ENCODE measurements around the gene CCDC185.
A peak's percentile ranks its signal among the peaks of the same experiment; 100 is the strongest.
"Not testable (repeated sequence)": the region's sequence is repeated elsewhere in the genome, so short reads cannot be mapped to it uniquely, and the experiment has no call there.

CCDC185 gene

DNA sequence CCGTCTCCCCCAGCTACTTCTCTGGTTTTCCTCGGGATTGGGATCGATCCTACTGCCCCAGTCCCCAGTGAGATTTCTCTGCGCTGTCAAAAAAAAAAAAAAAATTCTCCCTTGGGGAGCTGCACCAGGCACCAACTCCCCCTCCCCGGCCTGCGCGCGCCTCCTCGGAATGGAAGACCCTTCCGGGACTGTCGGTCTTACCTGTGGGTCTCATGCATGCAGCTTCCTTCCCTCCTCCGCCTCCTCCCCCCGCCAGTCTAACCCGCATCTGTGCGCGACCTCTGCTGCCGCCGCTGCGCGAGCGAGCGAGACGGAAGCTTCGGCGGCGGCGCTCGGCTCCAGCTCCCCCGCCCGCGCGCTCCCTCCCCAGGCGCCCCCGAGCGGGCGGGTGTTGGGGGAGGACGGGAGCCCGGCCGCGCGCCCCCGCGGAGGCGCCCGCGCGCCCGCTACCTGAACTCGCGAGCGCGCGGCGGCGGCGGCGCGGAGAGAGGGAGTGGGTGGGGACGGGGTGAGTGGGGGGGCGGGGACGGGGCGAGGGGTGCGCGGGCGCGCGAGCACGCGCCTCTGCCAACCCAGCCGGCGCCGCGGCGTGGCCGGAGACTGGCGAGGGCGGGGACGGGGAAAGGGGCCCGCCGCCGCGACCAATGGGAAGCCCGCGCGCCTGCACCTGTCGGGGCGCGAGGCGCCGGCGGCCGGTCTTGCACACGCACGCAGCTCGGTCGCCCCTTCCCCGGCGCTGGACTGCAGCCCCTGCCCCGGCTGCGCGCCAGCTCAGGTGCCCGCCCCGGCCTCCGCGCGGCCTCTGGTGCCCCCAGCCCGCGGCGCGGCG is 29.1 kb upstream of the CCDC185 start, which contains the start of gene SUSD4:
SUSD4 (minus strand) TSS at position 321 of the 829 bp plus-strand sequence. CDS start 751 bp downstream, outside the sequence.
- Mint-ChIP-seq H3K9me3 (no peaks in the 10 kb centered on the region), H3K36me3 (no peaks in the 10 kb centered on the region), H3K4me3 (peak within 1 kb of the TSS; percentile 80), H3K27ac (no peak within 1 kb of the TSS), H3K27me3 (peaks cover 43% of the 10 kb centered on the region), H3K4me1 (peaks cover 20% of the 10 kb centered on the region)
- peak; percentile 77 for ATAC-seq

DNA sequence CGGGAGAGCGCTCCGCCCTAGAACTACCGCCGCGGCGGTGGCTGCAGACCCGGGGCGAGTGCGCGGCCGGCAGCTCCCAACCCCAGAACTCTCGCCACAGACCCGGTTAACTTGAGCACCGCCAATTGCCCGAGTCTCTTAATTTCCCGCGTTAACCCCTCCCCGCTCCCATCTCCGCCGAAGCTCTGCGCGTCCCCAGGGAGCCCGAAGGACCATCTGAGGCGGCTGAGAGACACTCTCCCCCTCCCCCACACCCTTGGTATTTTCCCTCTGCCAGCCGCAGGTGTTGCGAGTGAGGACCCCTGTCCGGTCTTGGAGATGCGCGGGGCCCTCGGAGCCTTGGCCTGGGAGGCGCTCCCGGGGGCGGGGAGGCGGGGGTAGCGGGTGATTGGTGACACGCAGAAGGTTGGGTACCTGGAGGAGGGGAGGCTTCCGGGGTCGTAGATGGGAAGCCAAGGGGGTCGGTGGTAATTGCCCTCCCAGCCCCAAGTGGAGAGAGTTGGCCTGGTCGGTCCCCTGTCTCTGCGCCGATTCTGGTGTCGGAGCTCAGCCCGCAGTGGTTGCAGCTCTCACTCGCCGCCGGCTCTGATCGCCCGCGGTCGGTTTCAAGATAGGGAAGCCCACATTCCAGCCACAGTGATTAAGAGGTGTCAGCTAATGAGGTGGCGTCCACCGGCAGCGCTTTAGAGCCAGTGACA is 28.4 kb upstream of the CCDC185 start:
- Mint-ChIP-seq H3K9me3 (no peaks in the 10 kb centered on the region), H3K36me3 (no peaks in the 10 kb centered on the region), H3K4me3 (peak overlapping the region; percentile 67), H3K27ac (no peak overlapping the region), H3K4me1 (peaks cover 20% of the 10 kb centered on the region), H3K27me3 (peaks cover 43% of the 10 kb centered on the region)
- peak; percentile 7 for ATAC-seq

DNA sequence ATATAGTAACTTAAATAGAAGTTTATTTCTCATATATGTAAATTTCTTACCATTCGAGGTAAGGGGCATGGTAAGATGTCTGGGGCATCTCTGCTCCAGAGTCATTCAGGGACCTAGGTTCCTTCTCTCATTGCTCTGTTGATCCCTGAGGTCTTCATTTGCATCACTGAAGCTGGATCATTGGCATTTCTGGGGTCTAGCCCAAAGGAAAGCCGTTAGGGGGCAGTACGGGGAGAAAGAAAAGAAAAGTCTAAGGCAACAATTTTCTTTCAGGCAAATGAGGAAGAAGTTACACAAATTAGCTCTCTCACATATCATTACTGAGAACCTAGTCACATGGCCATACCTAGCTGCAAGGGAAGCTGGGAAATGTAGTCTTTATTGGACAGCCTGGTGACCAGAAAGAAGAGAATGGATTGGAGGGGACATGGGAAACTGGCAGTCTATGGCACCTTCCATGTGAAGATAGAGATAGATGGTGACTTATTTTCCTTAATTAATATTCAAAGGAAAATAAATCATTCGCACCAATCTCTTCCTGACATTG is 19.1 kb upstream of the CCDC185 start:
- no peaks in the 10 kb centered on the region for H3K4me1 Mint-ChIP-seq
- no peak overlapping the region for H3K4me3 Mint-ChIP-seq
- no peak for ATAC-seq
- no peaks in the 10 kb centered on the region for H3K36me3 Mint-ChIP-seq
- H3K27me3 Mint-ChIP-seq = peaks cover 67% of the 10 kb centered on the region
- peaks cover 16% of the 10 kb centered on the region for H3K9me3 Mint-ChIP-seq
- no peak overlapping the region for H3K27ac Mint-ChIP-seq

DNA sequence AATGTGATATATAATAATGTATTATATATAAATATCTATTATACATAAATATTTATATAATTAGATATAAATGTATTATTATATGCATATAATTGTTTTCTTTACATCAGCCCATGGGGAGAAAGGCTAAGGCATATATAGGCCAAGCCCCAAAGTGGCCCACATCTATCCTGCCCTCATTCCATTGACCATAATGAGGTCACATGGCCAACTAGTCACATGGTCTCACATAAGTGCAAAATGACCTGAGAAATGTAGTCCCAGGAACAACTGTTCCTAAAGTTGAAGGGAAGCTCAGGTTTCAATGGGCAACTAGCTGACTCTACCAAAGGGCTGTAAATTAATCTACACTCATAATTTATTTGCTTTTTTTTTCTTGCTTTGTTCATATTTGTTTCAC is 14.5 kb upstream of the CCDC185 start:
- no peak for ATAC-seq
- H3K9me3 Mint-ChIP-seq = peaks cover 12% of the 10 kb centered on the region
- no peaks in the 10 kb centered on the region for H3K36me3 Mint-ChIP-seq
- no peak overlapping the region for H3K27ac Mint-ChIP-seq
- no peak overlapping the region for H3K4me3 Mint-ChIP-seq
- no peaks in the 10 kb centered on the region for H3K4me1 Mint-ChIP-seq
- peaks cover 47% of the 10 kb centered on the region for H3K27me3 Mint-ChIP-seq

DNA sequence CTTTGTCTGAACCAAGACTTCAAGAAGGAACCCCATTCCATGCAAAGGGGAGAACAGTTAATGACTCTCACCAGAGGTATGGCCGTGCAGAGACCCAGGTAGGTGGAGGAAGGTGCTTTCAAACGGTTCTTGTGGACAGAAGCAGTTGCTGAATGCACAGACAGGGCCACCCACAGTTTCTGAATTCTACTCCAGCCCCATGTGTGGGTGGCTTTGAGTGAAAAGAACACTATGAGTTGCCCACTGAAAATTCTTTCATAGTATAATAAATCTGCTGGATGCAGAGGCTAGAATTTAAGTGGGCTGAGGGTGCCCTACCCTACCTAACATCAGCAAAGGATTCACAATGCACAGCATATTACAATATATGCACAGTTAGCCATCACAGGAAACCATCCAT is 7.2 kb upstream of the CCDC185 start:
- no peaks in the 10 kb centered on the region for H3K9me3 Mint-ChIP-seq
- ATAC-seq = no peak
- peaks cover 45% of the 10 kb centered on the region for H3K27me3 Mint-ChIP-seq
- no peak overlapping the region for H3K4me3 Mint-ChIP-seq
- H3K36me3 Mint-ChIP-seq = no peaks in the 10 kb centered on the region
- H3K27ac Mint-ChIP-seq = no peak overlapping the region
- no peaks in the 10 kb centered on the region for H3K4me1 Mint-ChIP-seq

DNA sequence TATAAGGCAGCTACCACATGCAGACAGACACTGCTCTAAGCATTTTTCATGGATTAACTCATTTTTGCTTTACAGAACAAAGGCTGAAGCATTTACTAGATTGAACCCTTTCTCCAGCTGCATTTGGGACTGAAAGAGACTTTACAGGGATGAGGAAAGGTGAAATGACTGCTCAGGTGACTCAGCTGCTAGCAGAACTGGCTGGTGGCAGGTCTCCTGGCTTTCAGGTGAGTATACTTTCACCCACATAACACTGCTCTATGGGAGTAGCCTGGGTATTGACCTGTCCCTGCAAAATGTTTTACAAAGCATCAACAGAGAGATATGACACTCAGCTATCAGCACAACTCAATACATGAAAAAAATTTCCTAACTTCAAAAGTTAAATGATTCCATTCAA is 2.6 kb upstream of the CCDC185 start:
- Mint-ChIP-seq H3K27ac (no peak overlapping the region), H3K4me1 (no peaks in the 10 kb centered on the region), H3K9me3 (peaks cover 4% of the 10 kb centered on the region), H3K27me3 (peaks cover 56% of the 10 kb centered on the region), H3K4me3 (no peak overlapping the region), H3K36me3 (no peaks in the 10 kb centered on the region)
- ATAC-seq = no peak

DNA sequence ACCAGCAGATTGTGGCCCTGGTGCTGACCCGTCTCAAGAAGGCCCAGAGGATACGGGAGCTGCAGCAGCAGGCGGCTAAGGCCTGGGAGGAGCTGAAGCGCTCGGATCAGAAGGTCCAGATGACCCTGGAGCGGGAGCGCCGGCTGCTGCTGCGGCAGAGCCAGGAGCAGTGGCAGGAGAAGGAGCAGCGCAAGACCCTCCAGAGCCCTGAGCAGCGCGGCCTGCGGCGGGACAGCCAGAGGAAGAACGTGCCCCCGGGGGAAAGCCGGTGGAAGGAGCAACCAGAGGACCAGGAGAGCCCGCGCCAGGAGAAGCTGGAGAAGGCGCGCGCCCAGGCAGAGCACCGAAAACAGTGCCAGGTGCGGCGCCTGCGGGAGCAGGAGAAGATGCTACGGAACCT is 1.0 kb downstream of the CCDC185 start:
- Mint-ChIP-seq H3K36me3 (no peaks in the 10 kb centered on the region), H3K27me3 (peaks cover 44% of the 10 kb centered on the region), H3K4me3 (no peak overlapping the region), H3K27ac (no peak overlapping the region), H3K9me3 (peaks cover 4% of the 10 kb centered on the region), H3K4me1 (no peaks in the 10 kb centered on the region)
- ATAC-seq = no peak

DNA sequence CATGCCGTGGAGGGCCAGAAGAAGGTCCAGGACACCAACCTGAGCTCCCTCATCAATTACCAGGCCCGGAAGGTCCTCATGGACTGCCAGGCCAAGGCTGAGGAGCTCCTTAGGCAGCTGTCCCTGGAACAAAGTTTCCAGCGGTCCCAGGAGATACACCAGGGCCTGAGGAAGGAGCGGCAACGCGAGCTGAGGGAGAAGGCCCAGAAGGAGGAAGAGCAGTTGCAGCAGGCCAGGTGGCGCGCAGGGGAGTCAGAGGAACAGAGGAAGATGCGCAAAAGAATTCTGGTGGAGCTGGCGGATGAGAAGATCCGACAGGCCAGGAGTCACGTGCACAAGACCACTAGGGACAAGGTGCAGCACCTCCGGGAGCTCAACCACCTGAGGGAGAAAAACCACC is 1.5 kb downstream of the CCDC185 start:
- no peaks in the 10 kb centered on the region for H3K36me3 Mint-ChIP-seq
- peaks cover 39% of the 10 kb centered on the region for H3K27me3 Mint-ChIP-seq
- H3K4me3 Mint-ChIP-seq = no peak overlapping the region
- ATAC-seq = no peak
- no peaks in the 10 kb centered on the region for H3K4me1 Mint-ChIP-seq
- no peak overlapping the region for H3K27ac Mint-ChIP-seq
- peaks cover 4% of the 10 kb centered on the region for H3K9me3 Mint-ChIP-seq

DNA sequence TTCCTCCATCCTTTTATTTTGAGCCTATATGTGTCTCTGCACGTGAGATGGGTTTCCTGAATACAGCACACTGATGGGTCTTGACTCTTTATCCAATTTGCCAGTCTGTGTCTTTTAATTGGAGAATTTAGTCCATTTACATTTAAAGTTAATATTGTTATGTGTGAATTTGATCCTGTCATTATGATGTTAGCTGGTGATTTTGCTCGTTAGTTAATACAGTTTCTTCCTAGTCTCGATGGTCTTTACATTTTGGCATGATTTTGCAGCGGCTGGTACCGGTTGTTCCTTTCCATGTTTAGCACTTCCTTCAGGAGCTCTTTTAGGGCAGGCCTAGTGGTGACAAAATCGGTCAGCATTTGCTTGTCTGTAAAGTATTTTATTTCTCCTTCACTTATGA is 6.2 kb downstream of the CCDC185 start:
- H3K9me3 Mint-ChIP-seq, H3K36me3 Mint-ChIP-seq, H3K4me3 Mint-ChIP-seq: not testable (repeated sequence)

DNA sequence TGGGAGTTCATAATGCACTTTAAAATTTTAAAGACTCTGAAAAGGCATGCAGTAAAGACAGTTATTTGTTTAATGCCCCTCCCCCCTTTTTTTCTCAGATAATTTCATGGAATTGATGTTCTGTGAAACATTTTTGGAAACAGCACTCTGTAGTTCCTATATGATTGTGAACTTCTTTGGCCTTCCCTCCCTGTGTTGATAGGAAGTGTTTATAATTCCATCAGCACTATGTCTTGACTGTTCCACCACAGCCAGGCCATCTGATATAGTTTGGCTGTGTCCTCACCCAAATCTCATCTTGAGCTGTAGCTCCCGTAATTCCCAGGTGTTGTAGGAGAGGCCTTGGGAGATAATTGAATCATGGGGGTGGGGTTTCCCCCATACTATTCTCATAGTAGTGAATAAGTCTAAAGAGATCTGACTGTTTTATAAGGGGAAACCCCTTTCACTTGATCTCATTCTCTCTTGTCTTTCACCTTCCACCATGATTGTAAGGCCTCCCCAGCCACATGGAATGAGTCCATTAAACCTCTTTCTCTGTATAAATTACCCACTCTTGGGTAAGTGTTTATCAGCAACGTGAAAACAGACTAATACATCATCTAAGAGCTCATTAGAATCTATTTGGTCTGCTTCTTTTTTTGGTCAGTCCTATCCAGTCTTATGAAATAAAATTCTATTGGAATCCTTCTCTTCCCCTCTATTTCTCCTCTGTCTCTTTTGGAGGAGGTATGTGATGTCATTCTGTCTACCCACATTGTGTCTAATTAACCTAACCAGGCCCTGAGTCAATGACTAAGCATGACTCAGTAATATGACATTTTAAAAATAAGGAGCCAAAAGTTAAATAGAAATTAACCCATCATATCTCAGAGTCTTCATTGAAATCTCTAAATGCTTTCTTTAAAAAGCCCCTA is 8.9 kb downstream of the CCDC185 start:
- Mint-ChIP-seq H3K36me3 (no peaks in the 10 kb centered on the region), H3K27me3 (peaks cover 51% of the 10 kb centered on the region), H3K4me3 (no peak overlapping the region), H3K4me1 (no peaks in the 10 kb centered on the region), H3K27ac (no peak overlapping the region), H3K9me3 (peaks cover 9% of the 10 kb centered on the region)
- ATAC-seq = no peak

More for the DNA sequence above, 6.2 kb downstream of the CCDC185 start:
- not testable (repeated sequence) for H3K27ac Mint-ChIP-seq, ATAC-seq, H3K4me1 Mint-ChIP-seq
- H3K27me3 Mint-ChIP-seq = peaks cover 32% of the 10 kb centered on the region

DNA sequence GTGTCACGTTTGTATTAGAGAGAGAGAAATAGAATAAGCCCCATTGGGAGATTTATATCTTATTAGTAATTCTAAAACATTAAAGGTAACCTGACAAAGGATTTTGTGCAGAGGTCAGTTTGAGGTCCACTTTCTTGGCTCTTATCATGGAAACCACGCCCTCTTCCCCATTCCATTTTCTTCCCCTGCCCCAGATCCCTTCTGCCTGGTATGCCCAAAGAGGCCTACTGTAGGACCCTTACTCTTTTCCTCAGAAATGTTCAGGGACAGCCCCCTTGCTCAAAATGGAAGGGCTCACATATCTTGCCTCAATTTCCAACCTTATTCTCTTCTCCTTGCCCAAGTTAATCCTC is 9.6 kb downstream of the CCDC185 start:
- no peak for ATAC-seq
- Mint-ChIP-seq H3K4me3 (no peak overlapping the region), H3K9me3 (peaks cover 9% of the 10 kb centered on the region), H3K36me3 (no peaks in the 10 kb centered on the region), H3K27ac (no peak overlapping the region), H3K27me3 (peaks cover 58% of the 10 kb centered on the region), H3K4me1 (no peaks in the 10 kb centered on the region)

DNA sequence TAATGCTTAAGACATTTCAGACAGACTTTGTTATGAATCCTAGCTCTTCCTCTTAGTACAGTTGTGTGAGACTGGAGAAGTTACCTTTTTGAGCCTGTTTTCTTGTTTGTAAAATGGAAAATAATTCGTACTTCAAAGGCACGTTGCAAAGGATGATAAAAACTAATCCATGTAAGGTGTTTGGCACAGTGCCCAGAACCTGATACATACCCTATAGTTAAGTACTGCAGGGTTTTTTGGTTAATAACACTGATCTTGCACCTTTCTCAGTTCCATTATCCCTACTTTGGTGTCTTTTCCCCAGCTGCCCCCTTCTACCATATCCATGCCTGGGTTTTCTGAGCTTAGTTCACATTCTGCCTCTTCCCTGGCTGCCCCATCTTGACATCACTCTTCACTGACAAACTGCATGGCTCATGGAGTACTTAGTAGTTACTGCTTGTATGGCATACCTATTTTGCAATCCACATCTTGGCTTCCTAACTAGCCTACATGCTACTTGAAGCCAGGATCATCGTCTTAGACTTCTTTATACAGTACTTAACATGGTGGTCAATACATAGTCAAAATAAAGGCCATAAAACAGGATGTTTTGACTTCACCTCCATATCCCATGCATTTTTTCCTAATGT is 10.1 kb downstream of the CCDC185 start:
- Mint-ChIP-seq H3K4me1 (no peaks in the 10 kb centered on the region), H3K36me3 (no peaks in the 10 kb centered on the region), H3K4me3 (no peak overlapping the region), H3K27me3 (peaks cover 62% of the 10 kb centered on the region), H3K9me3 (peaks cover 9% of the 10 kb centered on the region), H3K27ac (no peak overlapping the region)
- no peak for ATAC-seq

DNA sequence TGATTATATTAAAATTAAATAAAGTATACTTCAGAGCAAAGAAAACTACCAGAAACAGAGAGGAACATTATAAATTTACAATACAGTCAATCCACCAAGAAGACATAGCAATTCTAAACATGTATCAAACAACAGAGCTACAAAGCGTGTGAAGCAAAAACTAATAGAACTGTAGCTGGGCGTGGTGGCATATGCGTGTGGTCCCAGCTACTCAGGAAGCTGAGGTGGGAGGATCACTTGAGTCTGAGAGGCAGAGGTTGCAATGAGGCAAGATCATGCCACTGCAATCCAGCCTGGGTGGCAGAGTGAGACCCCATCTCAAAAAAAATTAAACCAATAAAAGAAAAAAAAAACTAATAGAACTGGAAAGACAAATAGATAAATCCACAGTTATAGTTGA is 12.3 kb downstream of the CCDC185 start:
- no peaks in the 10 kb centered on the region for H3K4me1 Mint-ChIP-seq
- no peak overlapping the region for H3K27ac Mint-ChIP-seq
- H3K4me3 Mint-ChIP-seq = no peak overlapping the region
- H3K9me3 Mint-ChIP-seq = peaks cover 9% of the 10 kb centered on the region
- H3K27me3 Mint-ChIP-seq = peaks cover 62% of the 10 kb centered on the region
- ATAC-seq = no peak
- H3K36me3 Mint-ChIP-seq = no peaks in the 10 kb centered on the region

DNA sequence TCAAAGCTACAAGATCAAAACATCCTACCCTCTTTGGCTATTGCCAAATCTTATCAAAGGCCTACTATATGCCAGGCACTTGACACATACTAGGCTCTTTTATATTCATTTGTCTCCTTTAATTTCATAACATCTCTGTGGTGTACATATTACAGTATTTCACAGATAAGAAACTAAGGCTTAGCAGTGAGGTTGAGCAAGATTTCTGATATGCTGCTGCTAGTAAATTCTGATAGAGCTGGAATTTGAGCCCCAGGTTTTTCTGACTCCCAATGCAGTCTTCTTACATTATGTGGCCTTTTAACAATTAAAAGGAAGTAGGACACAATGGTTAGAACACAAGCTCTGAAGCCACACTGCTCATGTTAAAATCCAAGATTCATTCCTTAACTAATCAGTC is 16.8 kb downstream of the CCDC185 start:
- Mint-ChIP-seq H3K9me3 (peaks cover 2% of the 10 kb centered on the region), H3K36me3 (no peaks in the 10 kb centered on the region)

More for the DNA sequence above, 16.8 kb downstream of the CCDC185 start:
- Mint-ChIP-seq H3K27ac (no peak overlapping the region), H3K27me3 (peaks cover 41% of the 10 kb centered on the region), H3K4me1 (no peaks in the 10 kb centered on the region), H3K4me3 (no peak overlapping the region)
- ATAC-seq = no peak

All from stimulated activated memory B cell treated with anti-CD40 and anti-IgM and Interleukin-4, amounts not matched to agents 10 μg/mL and 1 μg/mL and 100 μg/mL, for 72 hours (primary cell).